A549 (cell line): ENCODE measurements around the gene KRT72.

Experiments used
- ZNF302 ChIP-seq: fragments of 250-450 bp; sonication (Bioruptor Pico); IDR thresholded peaks from 2 replicates; pipeline ENCODE4 v1.9.0; 2021; ENCODE audit warnings: inconsistent platforms, mild to moderate bottlenecking, moderate library complexity
- TF ChIP-seq, protein P1 (sequence below): fragments of >200 bp; sonication (Bioruptor Twin); formaldehyde crosslinking; IDR thresholded peaks from 3 replicates; pipeline ENCODE4 v1.5.1; 2016
- TF ChIP-seq, protein P2 (sequence below): fragments of 250-450 bp; sonication (Bioruptor Pico); IDR thresholded peaks from 2 replicates; pipeline ENCODE4 v1.5.0; 2021; ENCODE audit warnings: mild to moderate bottlenecking, moderate library complexity, borderline replicate concordance

DNA sequence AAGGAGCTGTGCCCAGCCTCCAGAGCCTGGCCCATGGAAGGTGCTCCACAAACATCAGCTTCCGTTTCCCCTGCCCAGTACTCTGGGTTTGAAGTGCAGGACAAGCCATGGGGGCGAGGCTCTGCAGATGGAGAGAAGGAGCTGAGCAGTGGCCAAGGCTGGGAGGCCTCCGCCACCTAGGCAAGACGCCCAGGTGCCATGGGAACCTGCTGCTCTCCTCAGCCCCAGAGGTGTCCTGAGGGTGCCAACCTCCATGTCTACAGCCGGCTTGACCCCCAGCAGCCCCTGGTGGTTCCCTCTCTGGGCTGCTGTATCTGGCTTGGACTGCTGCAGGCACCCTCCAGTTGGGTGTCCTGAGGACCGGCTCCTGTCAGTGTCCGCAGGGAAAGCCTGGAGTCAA is 60.7 kb downstream of the KRT72 start:
- TF ChIP-seq, protein P1, sequence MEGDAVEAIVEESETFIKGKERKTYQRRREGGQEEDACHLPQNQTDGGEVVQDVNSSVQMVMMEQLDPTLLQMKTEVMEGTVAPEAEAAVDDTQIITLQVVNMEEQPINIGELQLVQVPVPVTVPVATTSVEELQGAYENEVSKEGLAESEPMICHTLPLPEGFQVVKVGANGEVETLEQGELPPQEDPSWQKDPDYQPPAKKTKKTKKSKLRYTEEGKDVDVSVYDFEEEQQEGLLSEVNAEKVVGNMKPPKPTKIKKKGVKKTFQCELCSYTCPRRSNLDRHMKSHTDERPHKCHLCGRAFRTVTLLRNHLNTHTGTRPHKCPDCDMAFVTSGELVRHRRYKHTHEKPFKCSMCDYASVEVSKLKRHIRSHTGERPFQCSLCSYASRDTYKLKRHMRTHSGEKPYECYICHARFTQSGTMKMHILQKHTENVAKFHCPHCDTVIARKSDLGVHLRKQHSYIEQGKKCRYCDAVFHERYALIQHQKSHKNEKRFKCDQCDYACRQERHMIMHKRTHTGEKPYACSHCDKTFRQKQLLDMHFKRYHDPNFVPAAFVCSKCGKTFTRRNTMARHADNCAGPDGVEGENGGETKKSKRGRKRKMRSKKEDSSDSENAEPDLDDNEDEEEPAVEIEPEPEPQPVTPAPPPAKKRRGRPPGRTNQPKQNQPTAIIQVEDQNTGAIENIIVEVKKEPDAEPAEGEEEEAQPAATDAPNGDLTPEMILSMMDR, result no peak
- TF ChIP-seq ZNF302 (CRISPR knock-in tag), result no peak
- TF ChIP-seq, protein P2, sequence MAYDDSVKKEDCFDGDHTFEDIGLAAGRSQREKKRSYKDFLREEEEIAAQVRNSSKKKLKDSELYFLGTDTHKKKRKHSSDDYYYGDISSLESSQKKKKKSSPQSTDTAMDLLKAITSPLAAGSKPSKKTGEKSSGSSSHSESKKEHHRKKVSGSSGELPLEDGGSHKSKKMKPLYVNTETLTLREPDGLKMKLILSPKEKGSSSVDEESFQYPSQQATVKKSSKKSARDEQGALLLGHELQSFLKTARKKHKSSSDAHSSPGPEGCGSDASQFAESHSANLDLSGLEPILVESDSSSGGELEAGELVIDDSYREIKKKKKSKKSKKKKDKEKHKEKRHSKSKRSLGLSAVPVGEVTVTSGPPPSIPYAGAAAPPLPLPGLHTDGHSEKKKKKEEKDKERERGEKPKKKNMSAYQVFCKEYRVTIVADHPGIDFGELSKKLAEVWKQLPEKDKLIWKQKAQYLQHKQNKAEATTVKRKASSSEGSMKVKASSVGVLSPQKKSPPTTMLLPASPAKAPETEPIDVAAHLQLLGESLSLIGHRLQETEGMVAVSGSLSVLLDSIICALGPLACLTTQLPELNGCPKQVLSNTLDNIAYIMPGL, result no peak
